ENCODE results near the gene MPG.

MPG gene

GRCh38 chr16:71210-71539, 6.8 kb upstream of the MPG start:
- Histone ChIP-seq H3K4me1 (ENCODE audit: control insufficient read depth in 1 of 2, insufficient read depth in 2 of 2, low read length in 2 of 2) (peaks cover 37 to 42% of the 10 kb centered on the region in 2 experiments), H3K36me3 (ENCODE audit: control insufficient read depth in 1 of 2, insufficient read depth in 2 of 2, low read length in 2 of 2) (peaks cover 3 to 4% of the 10 kb centered on the region in 2 experiments), H3K9ac (ENCODE audit: low read length) (peak overlapping the region; percentile 21), H3K27me3 (ENCODE audit: insufficient read depth, low read length) (no peaks in the 10 kb centered on the region), H3K79me2 (ENCODE audit: control insufficient read depth, insufficient read depth, low read length, poor library complexity) (peaks cover 18% of the 10 kb centered on the region), H2BK5ac (ENCODE audit: low read depth, low read length, poor library complexity) (peak overlapping the region; percentile 92), H3K27ac (ENCODE audit: low read depth, low read length) (peak overlapping the region; percentile 95), H2AFZ (ENCODE audit: insufficient read depth, low read length, poor library complexity) (no peak overlapping the region), H3K9me3 (ENCODE audit: insufficient read depth, low read depth, low read length) (no peaks in the 10 kb centered on the region), H4K8ac (ENCODE audit: low read depth, low read length) (peak overlapping the region; percentile 91), H3K18ac (ENCODE audit: low read length) (peak overlapping the region; percentile 91), H3K4me2 (ENCODE audit: low read length) (peak overlapping the region; percentile 72), H4K12ac (ENCODE audit: low read depth, low read length) (peak overlapping the region; percentile 92), H3K14ac (ENCODE audit: low read length) (peak overlapping the region; percentile 76), H3K23ac (ENCODE audit: low read length) (no peak overlapping the region), H2BK120ac (ENCODE audit: insufficient read depth, low read length, poor library complexity) (peak overlapping the region; percentile 84), H3K4me3 (ENCODE audit: low read depth, low read length) (peak overlapping the region; percentile 13), H3K4ac (ENCODE audit: low read depth, low read length) (peak overlapping the region; percentile 82), H2AK5ac (ENCODE audit: low read length) (peak overlapping the region; percentile 96), H4K91ac (ENCODE audit: low read depth, low read length) (peak overlapping the region; percentile 95), H3K79me1 (ENCODE audit: low read length) (peaks cover 25% of the 10 kb centered on the region), H2BK12ac (ENCODE audit: low read length) (peak overlapping the region; percentile 78)
- no CpG with 5 or more reads among the region's 5 CpGs for WGBS (ENCODE audit: extremely low coverage, insufficient coverage, insufficient read length)
- DNase-seq: no peak

DNA sequence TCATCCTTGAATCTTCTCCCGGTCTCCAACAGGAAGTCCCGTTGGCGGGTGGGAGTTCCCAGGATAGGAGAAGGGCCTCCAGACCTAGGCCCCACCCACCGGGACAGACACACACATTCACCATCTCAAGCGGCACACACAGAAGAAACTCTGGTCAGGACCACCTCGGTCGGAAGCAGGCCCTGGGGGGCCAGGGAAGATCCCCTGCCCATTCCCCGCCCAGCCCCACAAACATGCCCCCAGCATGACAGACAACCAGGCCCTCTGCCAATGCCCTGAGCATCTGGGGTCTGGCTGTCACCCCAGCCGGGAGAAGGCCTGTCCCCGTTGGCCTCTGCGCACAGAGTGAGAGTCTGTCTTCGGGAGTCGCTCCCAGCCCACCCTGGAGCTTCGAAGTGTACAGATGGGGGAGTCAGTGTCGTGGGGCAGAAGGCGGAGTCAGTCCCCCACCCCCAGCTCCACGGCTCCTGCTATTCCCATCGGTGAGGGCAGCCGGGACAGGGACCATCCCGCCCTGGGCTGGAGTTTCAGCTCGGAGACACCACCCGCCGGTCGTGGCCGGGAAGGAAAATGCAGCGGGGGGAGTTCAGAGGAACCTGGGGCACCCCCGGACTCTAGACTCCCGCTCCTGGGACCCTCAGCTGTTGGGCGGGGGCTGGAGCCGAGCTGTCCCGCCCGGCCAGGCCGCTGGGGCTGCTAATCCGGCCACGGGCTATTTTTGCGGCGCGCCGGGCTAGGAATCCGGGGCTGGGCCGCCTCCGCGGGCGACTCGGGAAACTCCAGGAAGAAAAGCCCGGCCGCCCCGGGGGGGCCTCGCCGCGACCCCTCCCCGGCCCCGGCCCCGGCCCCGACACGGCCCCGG, 6.3 kb upstream of the MPG start:
- peak overlapping the region; percentile 51 for H4K8ac ChIP-seq (ENCODE audit: low read depth, low read length)
- H3K14ac ChIP-seq (ENCODE audit: low read length): peak overlapping the region; percentile 93
- no CpG with 5 or more reads among the region's 57 CpGs for WGBS (ENCODE audit: extremely low coverage, insufficient coverage, insufficient read length)

DNA sequence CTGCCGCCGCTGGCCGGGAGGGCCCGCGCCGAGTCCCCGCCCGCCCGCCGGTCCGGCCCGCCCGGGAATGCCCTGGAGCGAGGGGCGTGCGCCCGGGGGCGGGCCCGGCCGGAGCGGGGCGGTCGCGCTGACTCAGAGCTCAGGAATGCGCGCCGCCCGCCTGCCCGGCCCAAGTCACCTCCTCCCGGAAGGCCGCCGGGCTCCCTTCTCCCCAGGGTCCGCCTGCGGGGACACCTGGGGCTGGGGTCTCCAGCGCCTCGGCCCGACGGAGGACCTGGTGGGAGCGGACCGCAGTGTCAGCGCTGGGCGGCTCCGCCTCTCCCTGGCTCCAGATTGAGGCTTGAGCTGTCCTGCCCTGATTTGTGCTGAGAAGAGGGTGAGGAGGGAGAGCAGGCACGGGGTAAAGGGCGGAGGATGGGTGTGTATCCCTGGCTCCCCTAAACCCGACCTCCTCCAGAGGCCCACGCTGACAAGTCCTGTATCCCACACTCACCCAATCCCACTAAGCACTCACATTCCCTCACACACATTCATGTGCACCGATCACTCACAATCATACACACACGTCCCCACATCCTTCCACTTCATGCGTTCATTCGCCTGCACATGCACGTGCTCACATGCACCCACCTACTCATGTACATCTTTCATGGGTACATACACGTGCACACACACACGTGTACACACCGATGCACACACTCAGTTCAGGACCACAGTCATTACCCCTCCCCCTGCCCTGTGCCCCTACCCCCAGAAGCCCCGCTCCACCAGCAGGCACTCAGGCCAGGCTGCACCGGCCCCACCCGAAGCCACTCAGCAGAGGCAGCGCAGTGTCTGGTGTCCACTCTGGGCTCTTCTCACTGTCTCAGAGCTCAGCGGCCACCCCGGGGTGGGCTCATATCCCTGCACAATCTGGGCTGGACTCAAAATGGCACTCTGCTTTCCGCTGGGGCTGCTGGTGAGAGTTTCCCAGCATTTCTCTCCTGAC, 5.2 kb upstream of the MPG start, which contains the start of gene RHBDF1:
RHBDF1 (minus strand) TSS at position 71 of the 988 bp plus-strand sequence. CDS start 7,616 bp downstream, outside the sequence.
- H4K91ac ChIP-seq (ENCODE audit: low read depth, low read length): peak within 1 kb of the TSS; percentile 90
- H3K79me1 ChIP-seq (ENCODE audit: low read length): peaks cover 37% of the 10 kb centered on the region
- H3K9ac ChIP-seq (ENCODE audit: low read length): peak within 1 kb of the TSS; percentile 81
- DNase-seq: peak; percentile 53 to 85
- H3K4me2 ChIP-seq (ENCODE audit: low read length): peak within 1 kb of the TSS; percentile 72
- peak within 1 kb of the TSS; percentile 85 for H3K4me3 ChIP-seq (ENCODE audit: low read depth, low read length)
- no peaks in the 10 kb centered on the region for H3K36me3 ChIP-seq (ENCODE audit: control insufficient read depth in 1 of 2, insufficient read depth in 2 of 2, low read length in 2 of 2)
- H2BK120ac ChIP-seq (ENCODE audit: insufficient read depth, low read length, poor library complexity): peak within 1 kb of the TSS; percentile 87
- peaks cover 50 to 57% of the 10 kb centered on the region in 2 experiments for H3K4me1 ChIP-seq (ENCODE audit: control insufficient read depth in 1 of 2, insufficient read depth in 2 of 2, low read length in 2 of 2)
- H3K4ac ChIP-seq (ENCODE audit: low read depth, low read length): peak within 1 kb of the TSS; percentile 85
- no peaks in the 10 kb centered on the region for H3K27me3 ChIP-seq (ENCODE audit: insufficient read depth, low read length)
- no peak within 1 kb of the TSS for H3K23ac ChIP-seq (ENCODE audit: low read length)
- H3K14ac ChIP-seq (ENCODE audit: low read length): peak within 1 kb of the TSS; percentile 93
- peak within 1 kb of the TSS; percentile 61 for H4K8ac ChIP-seq (ENCODE audit: low read depth, low read length)
- peaks cover 21% of the 10 kb centered on the region for H3K79me2 ChIP-seq (ENCODE audit: control insufficient read depth, insufficient read depth, low read length, poor library complexity)
- H3K18ac ChIP-seq (ENCODE audit: low read length): peak within 1 kb of the TSS; percentile 94
- WGBS (ENCODE audit: extremely low coverage, insufficient coverage, insufficient read length): 100% methylated on average over 4 of the region's 62 CpGs
- H2AK5ac ChIP-seq (ENCODE audit: low read length): peak within 1 kb of the TSS; percentile 82
- H2BK12ac ChIP-seq (ENCODE audit: low read length): peak within 1 kb of the TSS; percentile 25
- no peaks in the 10 kb centered on the region for H3K9me3 ChIP-seq (ENCODE audit: insufficient read depth, low read depth, low read length)
- H4K12ac ChIP-seq (ENCODE audit: low read depth, low read length): peak within 1 kb of the TSS; percentile 75
- H3K27ac ChIP-seq (ENCODE audit: low read depth, low read length): peak within 1 kb of the TSS; percentile 93
- H2AFZ ChIP-seq (ENCODE audit: insufficient read depth, low read length, poor library complexity): peak within 1 kb of the TSS; percentile 2
- H2BK5ac ChIP-seq (ENCODE audit: low read depth, low read length, poor library complexity): peak within 1 kb of the TSS; percentile 90

More for the DNA sequence above, 6.3 kb upstream of the MPG start:
- H3K79me1 ChIP-seq (ENCODE audit: low read length): peaks cover 26% of the 10 kb centered on the region
- peak overlapping the region; percentile 85 for H3K4me3 ChIP-seq (ENCODE audit: low read depth, low read length)
- peak overlapping the region; percentile 93 for H3K27ac ChIP-seq (ENCODE audit: low read depth, low read length)
- H2AFZ ChIP-seq (ENCODE audit: insufficient read depth, low read length, poor library complexity): no peak overlapping the region
- H2BK12ac ChIP-seq (ENCODE audit: low read length): peak overlapping the region; percentile 25
- H2AK5ac ChIP-seq (ENCODE audit: low read length): peak overlapping the region; percentile 82
- peak overlapping the region; percentile 94 for H3K18ac ChIP-seq (ENCODE audit: low read length)
- peak overlapping the region; percentile 90 for H4K91ac ChIP-seq (ENCODE audit: low read depth, low read length)
- H3K36me3 ChIP-seq (ENCODE audit: control insufficient read depth in 1 of 2, insufficient read depth in 2 of 2, low read length in 2 of 2): peaks cover 3 to 4% of the 10 kb centered on the region in 2 experiments
- H2BK120ac ChIP-seq (ENCODE audit: insufficient read depth, low read length, poor library complexity): peak overlapping the region; percentile 87
- peaks cover 18% of the 10 kb centered on the region for H3K79me2 ChIP-seq (ENCODE audit: control insufficient read depth, insufficient read depth, low read length, poor library complexity)
- no peaks in the 10 kb centered on the region for H3K9me3 ChIP-seq (ENCODE audit: insufficient read depth, low read depth, low read length)
- H3K23ac ChIP-seq (ENCODE audit: low read length): no peak overlapping the region
- H3K27me3 ChIP-seq (ENCODE audit: insufficient read depth, low read length): no peaks in the 10 kb centered on the region
- H2BK5ac ChIP-seq (ENCODE audit: low read depth, low read length, poor library complexity): peak overlapping the region; percentile 90
- peak overlapping the region; percentile 75 for H4K12ac ChIP-seq (ENCODE audit: low read depth, low read length)
- peak overlapping the region; percentile 85 for H3K4ac ChIP-seq (ENCODE audit: low read depth, low read length)
- peak; percentile 91 to 95 for DNase-seq
- H3K9ac ChIP-seq (ENCODE audit: low read length): peak overlapping the region; percentile 81
- peaks cover 42 to 48% of the 10 kb centered on the region in 2 experiments for H3K4me1 ChIP-seq (ENCODE audit: control insufficient read depth in 1 of 2, insufficient read depth in 2 of 2, low read length in 2 of 2)
- peak overlapping the region; percentile 72 for H3K4me2 ChIP-seq (ENCODE audit: low read length)
